HEK293 (cell line): ENCODE results near the gene RPS23.

ENCODE experiments used
- CTCF ChIA-PET: fragments of 350-600 bp; formaldehyde crosslinking; extraction: SDS; loops from one replicate; lab custom pipeline; 2021; ENCODE audit warnings: antibody characterized with exemption; lab: Yijun Ruan, JAX
- POLR2A ChIA-PET: fragments of 300-600 bp; formaldehyde crosslinking; extraction: SDS; loops from one replicate; lab custom pipeline; 2020; ENCODE audit warnings: antibody characterized with exemption, inconsistent platforms; lab: Yijun Ruan, JAX
- H3K27ac ChIP-seq: fragments of 200-500 bp; sonication (Bioruptor generic); 2 replicates; pipeline ENCODE4 v1.5.1; 2014; ENCODE audit warnings: low read depth, low read length, control low read depth, inconsistent platforms; ENCODE audit errors: extremely low read depth
- H3K36me3 ChIP-seq, 2 experiments: fragments of 200-500 bp in 1 of 2; sonication (Bioruptor generic) in 1 of 2; 1 replicate in 1 of 2; 2 replicates in 1 of 2; pipeline ENCODE4 v1.5.1; 2014 to 2017; ENCODE audit warnings: inconsistent platforms in 2 of 2, low read length in 2 of 2; ENCODE audit not compliant: control insufficient read depth in 2 of 2, insufficient read depth in 1 of 2
- H3K4me1 ChIP-seq: fragments of 200-500 bp; sonication (Bioruptor generic); 2 replicates; pipeline ENCODE4 v1.5.1; 2014; ENCODE audit warnings: mild to moderate bottlenecking, low read length, inconsistent platforms; ENCODE audit not compliant: control insufficient read depth, insufficient read depth
- H3K4me3 ChIP-seq: 2 replicates; pipeline ENCODE4 v1.5.1; 2011; ENCODE audit warnings: low read depth, mild to moderate bottlenecking, control low read depth, low read length, moderate library complexity
- H3K9me3 ChIP-seq: fragments of 200-500 bp; sonication (Bioruptor generic); 2 replicates; pipeline ENCODE4 v1.5.1; 2014; ENCODE audit warnings: low read depth, low read length, inconsistent platforms; ENCODE audit not compliant: control insufficient read depth, insufficient read depth
- GLI2 ChIP-seq: fragments of 450-650 bp; formaldehyde crosslinking; IDR thresholded peaks from 2 replicates; pipeline ENCODE4; 2017; ENCODE audit warnings: missing biosample characterization, missing genetic modification characterization, low read depth, borderline replicate concordance
- GLI4 ChIP-seq: fragments of 450-650 bp; formaldehyde crosslinking; IDR thresholded peaks from 2 replicates; pipeline ENCODE4 v1.5.1; 2016; ENCODE audit warnings: missing biosample characterization, missing genetic modification characterization
- HOXD13 ChIP-seq: sonication (generic); formaldehyde crosslinking; IDR thresholded peaks from 2 replicates; pipeline ENCODE4 v1.8.0; 2022; ENCODE audit warnings: missing genetic modification reagents, borderline replicate concordance
- OVOL3 ChIP-seq: fragments of 450-650 bp; formaldehyde crosslinking; IDR thresholded peaks from 2 replicates; pipeline ENCODE4 v1.5.1; 2016; ENCODE audit warnings: missing biosample characterization, missing genetic modification characterization
- PBX3 ChIP-seq: sonication (generic); formaldehyde crosslinking; IDR thresholded peaks from 2 replicates; pipeline ENCODE4 v1.8.1; 2022; ENCODE audit warnings: mild to moderate bottlenecking, moderate library complexity, missing genetic modification reagents
- SCRT2 ChIP-seq: fragments of 450-650 bp; formaldehyde crosslinking; IDR thresholded peaks from 2 replicates; pipeline ENCODE4 v1.5.1; 2016; ENCODE audit warnings: missing biosample characterization, missing genetic modification characterization
- SP3 ChIP-seq: fragments of 450-650 bp; formaldehyde crosslinking; IDR thresholded peaks from 2 replicates; pipeline ENCODE4 v1.5.1; 2016; ENCODE audit warnings: missing biosample characterization, missing genetic modification characterization
- ZBTB8A ChIP-seq: fragments of 450-650 bp; formaldehyde crosslinking; IDR thresholded peaks from 2 replicates; pipeline ENCODE4 v1.5.1; 2016; ENCODE audit warnings: missing biosample characterization, missing genetic modification characterization
- ZFP37 ChIP-seq: fragments of 450-650 bp; formaldehyde crosslinking; IDR thresholded peaks from 2 replicates; pipeline ENCODE4 v1.5.1; 2016; ENCODE audit warnings: missing biosample characterization, missing genetic modification characterization
- ZNF132 ChIP-seq: fragments of 450-650 bp; formaldehyde crosslinking; IDR thresholded peaks from 2 replicates; pipeline ENCODE4 v1.5.1; 2017; ENCODE audit warnings: missing biosample characterization, missing genetic modification characterization, borderline replicate concordance
- ZNF157 ChIP-seq: fragments of 450-650 bp; formaldehyde crosslinking; IDR thresholded peaks from 2 replicates; pipeline ENCODE4 v1.5.1; 2016; ENCODE audit warnings: missing biosample characterization, missing genetic modification characterization
- ZNF174 ChIP-seq: fragments of 450-650 bp; formaldehyde crosslinking; IDR thresholded peaks from 2 replicates; pipeline ENCODE4 v1.5.0; 2017; ENCODE audit warnings: missing biosample characterization, mild to moderate bottlenecking, missing genetic modification characterization
- ZNF248 ChIP-seq: fragments of 450-650 bp; formaldehyde crosslinking; IDR thresholded peaks from 2 replicates; pipeline ENCODE4 v1.5.1; 2017; ENCODE audit warnings: missing biosample characterization, missing genetic modification characterization
- ZNF274 ChIP-seq, 2 experiments: fragments of 200-500 bp in 1 of 2; fragments of 450-650 bp in 1 of 2; sonication (Bioruptor generic) in 1 of 2; formaldehyde crosslinking in 1 of 2; IDR thresholded peaks; 2 replicates each; pipeline versions ENCODE4 v1.5.1 to v1.6.1; 2014 to 2016; ENCODE audit warnings: borderline replicate concordance in 1 of 2, inconsistent platforms in 1 of 2, low read length in 1 of 2, missing biosample characterization in 1 of 2, missing genetic modification characterization in 1 of 2
- ZNF354C ChIP-seq: fragments of 450-650 bp; formaldehyde crosslinking; IDR thresholded peaks from 2 replicates; pipeline ENCODE4 v1.5.1; 2016; ENCODE audit warnings: missing biosample characterization, missing genetic modification characterization, low read depth, borderline replicate concordance
- ZNF37A ChIP-seq: fragments of 450-650 bp; IDR thresholded peaks from 2 replicates; pipeline ENCODE4 v1.5.1; 2018; ENCODE audit warnings: missing biosample characterization, missing genetic modification characterization
- ZNF488 ChIP-seq: fragments of 450-650 bp; formaldehyde crosslinking; IDR thresholded peaks from 2 replicates; pipeline ENCODE4 v1.5.1; 2016; ENCODE audit warnings: missing biosample characterization, missing genetic modification characterization
- ZNF530 ChIP-seq: fragments of 450-650 bp; formaldehyde crosslinking; IDR thresholded peaks from 2 replicates; pipeline ENCODE4 v1.5.1; 2016; ENCODE audit warnings: low read depth, missing biosample characterization, missing genetic modification characterization
- ZNF621 ChIP-seq: fragments of 450-650 bp; formaldehyde crosslinking; IDR thresholded peaks from 2 replicates; pipeline ENCODE4 v1.5.1; 2017; ENCODE audit warnings: missing biosample characterization, missing genetic modification characterization
- ZNF670 ChIP-seq: fragments of 450-650 bp; formaldehyde crosslinking; IDR thresholded peaks from 2 replicates; pipeline ENCODE4 v1.5.1; 2016; ENCODE audit warnings: missing biosample characterization, missing genetic modification characterization, low read depth
- ZNF76 ChIP-seq: fragments of 450-650 bp; formaldehyde crosslinking; IDR thresholded peaks from 2 replicates; pipeline ENCODE4; 2016; ENCODE audit warnings: low read depth, missing biosample characterization, missing genetic modification characterization, borderline replicate concordance
- ZNF776 ChIP-seq: fragments of 450-650 bp; formaldehyde crosslinking; IDR thresholded peaks from 2 replicates; pipeline ENCODE4 v1.5.0; 2017; ENCODE audit warnings: missing biosample characterization, missing genetic modification characterization, borderline replicate concordance
- TF ChIP-seq, protein P1 (sequence below): fragments of 450-650 bp; formaldehyde crosslinking; IDR thresholded peaks from 2 replicates; pipeline ENCODE4 v1.5.1; 2016; ENCODE audit warnings: missing biosample characterization, missing genetic modification characterization
- TF ChIP-seq, protein P2 (sequence below): fragments of 450-650 bp; formaldehyde crosslinking; IDR thresholded peaks from 2 replicates; pipeline ENCODE4 v1.5.1; 2016; ENCODE audit warnings: missing biosample characterization, missing genetic modification characterization
- TF ChIP-seq, protein P3 (sequence below): fragments of 450-650 bp; formaldehyde crosslinking; IDR thresholded peaks from 2 replicates; pipeline ENCODE4 v1.5.1; 2016; ENCODE audit warnings: missing biosample characterization, missing genetic modification characterization
- TF ChIP-seq, protein P4 (sequence below): fragments of 450-650 bp; formaldehyde crosslinking; IDR thresholded peaks from 2 replicates; pipeline ENCODE4 v1.5.1; 2016; ENCODE audit warnings: missing biosample characterization, missing genetic modification characterization

Gene RPS23

DNA sequence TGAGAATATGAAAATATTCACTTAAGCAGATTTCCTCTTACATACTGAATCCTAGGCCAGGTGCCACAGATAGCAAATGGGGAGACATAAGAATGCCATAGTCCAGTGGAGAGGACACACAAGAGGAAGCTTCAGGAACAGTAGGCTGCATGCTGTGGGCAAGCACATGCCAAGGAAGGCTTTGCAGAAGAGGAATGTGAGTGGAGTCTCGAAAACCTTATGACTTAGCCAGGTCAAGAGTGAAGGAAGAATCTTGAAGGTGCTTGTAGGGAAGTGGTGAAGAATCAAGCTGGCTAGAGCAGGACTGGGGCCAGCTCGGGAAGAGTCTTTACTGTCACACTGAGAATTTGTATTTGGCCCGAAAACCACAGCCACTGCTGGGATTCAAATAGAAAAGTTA is 20.4 kb downstream of the RPS23 start (continued):
- TF ChIP-seq GLI2 (tag by site-specific recombination) (no peak), OVOL3 (no peak), ZNF157 (tag by site-specific recombination) (no peak), ZNF132 (tag by site-specific recombination) (no peak), ZNF530 (no peak), ZFP37 (tag by site-specific recombination) (no peak), ZNF274 (IDR thresholded peaks at IDR 0.05; ENCODE audit: low read length) (no peak), ZNF274 (tag by site-specific recombination; IDR thresholded peaks at IDR 0.05; ENCODE audit: borderline replicate concordance) (no peak), ZBTB8A (no peak)
- TF ChIP-seq, protein P1, sequence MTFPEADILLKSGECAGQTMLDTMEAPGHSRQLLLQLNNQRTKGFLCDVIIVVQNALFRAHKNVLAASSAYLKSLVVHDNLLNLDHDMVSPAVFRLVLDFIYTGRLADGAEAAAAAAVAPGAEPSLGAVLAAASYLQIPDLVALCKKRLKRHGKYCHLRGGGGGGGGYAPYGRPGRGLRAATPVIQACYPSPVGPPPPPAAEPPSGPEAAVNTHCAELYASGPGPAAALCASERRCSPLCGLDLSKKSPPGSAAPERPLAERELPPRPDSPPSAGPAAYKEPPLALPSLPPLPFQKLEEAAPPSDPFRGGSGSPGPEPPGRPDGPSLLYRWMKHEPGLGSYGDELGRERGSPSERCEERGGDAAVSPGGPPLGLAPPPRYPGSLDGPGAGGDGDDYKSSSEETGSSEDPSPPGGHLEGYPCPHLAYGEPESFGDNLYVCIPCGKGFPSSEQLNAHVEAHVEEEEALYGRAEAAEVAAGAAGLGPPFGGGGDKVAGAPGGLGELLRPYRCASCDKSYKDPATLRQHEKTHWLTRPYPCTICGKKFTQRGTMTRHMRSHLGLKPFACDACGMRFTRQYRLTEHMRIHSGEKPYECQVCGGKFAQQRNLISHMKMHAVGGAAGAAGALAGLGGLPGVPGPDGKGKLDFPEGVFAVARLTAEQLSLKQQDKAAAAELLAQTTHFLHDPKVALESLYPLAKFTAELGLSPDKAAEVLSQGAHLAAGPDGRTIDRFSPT (tag by site-specific recombination) = no peak

DNA sequence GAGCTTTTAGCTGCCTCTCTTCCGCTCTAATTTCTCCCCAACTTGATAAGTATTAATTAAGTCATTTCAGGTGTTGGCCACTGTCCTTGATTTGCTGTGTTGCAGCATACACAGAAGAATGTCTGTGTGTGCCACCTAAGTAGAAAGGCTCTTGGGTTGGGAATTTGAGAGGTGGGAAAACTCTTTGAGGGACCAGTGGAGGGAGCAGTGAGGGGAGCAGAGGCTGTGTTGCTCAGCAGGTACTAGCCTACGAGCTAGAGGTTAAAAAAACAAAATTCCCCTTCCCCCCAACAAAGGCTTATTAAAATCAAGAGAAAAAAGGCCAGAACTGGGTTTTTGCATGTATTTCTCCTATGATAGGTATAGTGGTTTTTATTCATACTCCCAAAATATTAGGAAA is 20.9 kb downstream of the RPS23 start:
- H3K4me1 ChIP-seq = no peaks in the 10 kb centered on the region
- no peaks in the 10 kb centered on the region for H3K36me3 ChIP-seq
- no peak overlapping the region for H3K4me3 ChIP-seq
- ChIA-PET CTCF (interaction anchor here (0.7 to 1.0 kb wide), 2 partner anchors 47 to 82 kb away, joined by 3 to 4 read pairs; no protein-coding TSS in a partner anchor), POLR2A (no interaction called here)
- H3K27ac ChIP-seq = no peak overlapping the region
- H3K9me3 ChIP-seq = no peaks in the 10 kb centered on the region
- TF ChIP-seq, protein P2, sequence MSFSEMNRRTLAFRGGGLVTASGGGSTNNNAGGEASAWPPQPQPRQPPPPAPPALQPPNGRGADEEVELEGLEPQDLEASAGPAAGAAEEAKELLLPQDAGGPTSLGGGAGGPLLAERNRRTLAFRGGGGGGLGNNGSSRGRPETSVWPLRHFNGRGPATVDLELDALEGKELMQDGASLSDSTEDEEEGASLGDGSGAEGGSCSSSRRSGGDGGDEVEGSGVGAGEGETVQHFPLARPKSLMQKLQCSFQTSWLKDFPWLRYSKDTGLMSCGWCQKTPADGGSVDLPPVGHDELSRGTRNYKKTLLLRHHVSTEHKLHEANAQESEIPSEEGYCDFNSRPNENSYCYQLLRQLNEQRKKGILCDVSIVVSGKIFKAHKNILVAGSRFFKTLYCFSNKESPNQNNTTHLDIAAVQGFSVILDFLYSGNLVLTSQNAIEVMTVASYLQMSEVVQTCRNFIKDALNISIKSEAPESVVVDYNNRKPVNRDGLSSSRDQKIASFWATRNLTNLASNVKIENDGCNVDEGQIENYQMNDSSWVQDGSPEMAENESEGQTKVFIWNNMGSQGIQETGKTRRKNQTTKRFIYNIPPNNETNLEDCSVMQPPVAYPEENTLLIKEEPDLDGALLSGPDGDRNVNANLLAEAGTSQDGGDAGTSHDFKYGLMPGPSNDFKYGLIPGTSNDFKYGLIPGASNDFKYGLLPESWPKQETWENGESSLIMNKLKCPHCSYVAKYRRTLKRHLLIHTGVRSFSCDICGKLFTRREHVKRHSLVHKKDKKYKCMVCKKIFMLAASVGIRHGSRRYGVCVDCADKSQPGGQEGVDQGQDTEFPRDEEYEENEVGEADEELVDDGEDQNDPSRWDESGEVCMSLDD (tag by site-specific recombination) = no peak
- TF ChIP-seq ZNF488 (tag by site-specific recombination) (no peak), ZNF621 (tag by site-specific recombination) (no peak), ZNF37A (tag by site-specific recombination) (no peak)

DNA sequence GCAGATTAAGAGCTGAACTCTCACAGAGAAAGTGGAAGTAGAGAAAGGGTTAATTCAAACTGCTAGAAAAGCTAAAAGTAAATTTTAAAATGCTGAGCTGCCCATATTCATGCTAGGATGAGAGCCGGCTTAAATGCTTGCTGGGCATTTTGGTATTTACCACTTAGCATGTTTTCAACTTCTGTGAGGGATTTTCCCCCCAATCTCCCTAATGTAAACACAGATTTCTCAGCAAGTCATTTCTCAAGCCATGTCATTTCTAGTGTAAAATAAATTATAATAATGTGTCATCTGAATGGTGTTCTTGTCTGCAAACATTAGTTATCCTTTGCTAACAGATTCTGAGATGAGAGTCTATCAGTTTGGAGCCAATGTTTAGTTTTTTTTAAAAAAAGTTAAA is 22.3 kb downstream of the RPS23 start:
- Histone ChIP-seq H3K36me3 (no peaks in the 10 kb centered on the region), H3K4me3 (no peak overlapping the region), H3K4me1 (no peaks in the 10 kb centered on the region), H3K9me3 (no peaks in the 10 kb centered on the region), H3K27ac (no peak overlapping the region)
- CTCF ChIA-PET = interaction anchor here (0.6 to 1.4 kb wide), 4 partner anchors 9 to 830 kb away, joined by 3 to 5 read pairs (median 4); no protein-coding TSS in a partner anchor
- POLR2A ChIA-PET = interaction anchor here (0.5 kb wide), 1 partner anchor 919 kb away, joined by 3 read pairs; no protein-coding TSS in a partner anchor
- TF ChIP-seq PBX3 (no peak), ZNF76 (tag by site-specific recombination) (no peak), SCRT2 (no peak), GLI4 (tag by site-specific recombination) (no peak), ZNF174 (tag by site-specific recombination) (no peak), ZNF670 (tag by site-specific recombination) (no peak), ZNF354C (no peak), ZNF621 (tag by site-specific recombination) (no peak), ZNF248 (tag by site-specific recombination) (no peak), ZNF776 (tag by site-specific recombination) (no peak), HOXD13 (CRISPR knock-in tag) (no peak), SP3 (tag by site-specific recombination) (no peak)
- TF ChIP-seq, protein P3, sequence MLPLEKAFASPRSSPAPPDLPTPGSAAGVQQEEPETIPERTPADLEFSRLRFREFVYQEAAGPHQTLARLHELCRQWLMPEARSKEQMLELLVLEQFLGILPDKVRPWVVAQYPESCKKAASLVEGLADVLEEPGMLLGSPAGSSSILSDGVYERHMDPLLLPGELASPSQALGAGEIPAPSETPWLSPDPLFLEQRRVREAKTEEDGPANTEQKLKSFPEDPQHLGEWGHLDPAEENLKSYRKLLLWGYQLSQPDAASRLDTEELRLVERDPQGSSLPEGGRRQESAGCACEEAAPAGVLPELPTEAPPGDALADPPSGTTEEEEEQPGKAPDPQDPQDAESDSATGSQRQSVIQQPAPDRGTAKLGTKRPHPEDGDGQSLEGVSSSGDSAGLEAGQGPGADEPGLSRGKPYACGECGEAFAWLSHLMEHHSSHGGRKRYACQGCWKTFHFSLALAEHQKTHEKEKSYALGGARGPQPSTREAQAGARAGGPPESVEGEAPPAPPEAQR (tag by site-specific recombination) = no peak
- TF ChIP-seq, protein P4, sequence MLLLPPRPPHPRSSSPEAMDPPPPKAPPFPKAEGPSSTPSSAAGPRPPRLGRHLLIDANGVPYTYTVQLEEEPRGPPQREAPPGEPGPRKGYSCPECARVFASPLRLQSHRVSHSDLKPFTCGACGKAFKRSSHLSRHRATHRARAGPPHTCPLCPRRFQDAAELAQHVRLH (tag by site-specific recombination) = no peak
